Endometrium (tissue), 2 donors: ENCODE results near the gene SUPT4H1.
"Not testable (repeated sequence)": the region's sequence is repeated elsewhere in the genome, so short reads cannot be mapped to it uniquely, and the experiment has no call there.

Experiments
- FAIRE-seq: peaks from 2 replicates; lab custom pipeline; 2012; peaks lifted over from hg19 to GRCh38; lab: Jason Lieb, UNC
- donor health status: control.
- donor health status: control.

SUPT4H1 gene

DNA sequence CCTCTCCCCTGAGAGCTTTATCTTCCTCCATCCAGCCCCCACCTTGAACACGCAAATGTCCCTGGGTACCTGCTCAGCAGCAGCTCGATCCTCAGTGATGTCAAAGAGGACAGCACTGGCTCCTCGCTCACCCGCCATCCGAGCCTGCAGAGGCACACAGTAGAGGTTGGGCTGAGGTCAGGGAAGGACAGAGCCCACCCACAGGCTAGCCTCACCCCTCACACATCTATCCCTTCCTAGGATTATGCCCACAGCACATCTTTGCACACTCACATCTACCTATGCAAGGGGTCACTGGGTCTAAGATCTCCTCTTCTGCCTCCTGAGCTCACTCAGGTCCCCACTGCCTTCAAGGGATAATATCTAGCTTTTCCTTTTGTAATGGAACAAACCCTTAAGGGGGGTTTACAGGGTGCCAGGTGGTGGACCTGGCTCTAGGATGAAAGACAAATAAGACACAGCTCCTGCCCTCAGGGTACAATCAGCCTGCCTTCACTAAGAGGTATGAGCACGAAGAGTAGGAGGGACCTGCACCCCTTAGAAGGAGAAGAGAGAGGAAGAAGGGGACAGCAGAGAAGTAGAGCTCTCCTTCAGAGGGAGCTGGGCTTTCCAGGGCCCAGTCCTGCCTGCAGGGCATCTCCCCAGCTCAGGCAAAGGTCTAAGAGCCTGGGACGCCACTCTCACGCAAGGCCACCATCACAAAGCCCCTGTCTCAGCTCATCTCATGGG lies 11.6 kb upstream of the SUPT4H1 start:
- no peak for FAIRE-seq

DNA sequence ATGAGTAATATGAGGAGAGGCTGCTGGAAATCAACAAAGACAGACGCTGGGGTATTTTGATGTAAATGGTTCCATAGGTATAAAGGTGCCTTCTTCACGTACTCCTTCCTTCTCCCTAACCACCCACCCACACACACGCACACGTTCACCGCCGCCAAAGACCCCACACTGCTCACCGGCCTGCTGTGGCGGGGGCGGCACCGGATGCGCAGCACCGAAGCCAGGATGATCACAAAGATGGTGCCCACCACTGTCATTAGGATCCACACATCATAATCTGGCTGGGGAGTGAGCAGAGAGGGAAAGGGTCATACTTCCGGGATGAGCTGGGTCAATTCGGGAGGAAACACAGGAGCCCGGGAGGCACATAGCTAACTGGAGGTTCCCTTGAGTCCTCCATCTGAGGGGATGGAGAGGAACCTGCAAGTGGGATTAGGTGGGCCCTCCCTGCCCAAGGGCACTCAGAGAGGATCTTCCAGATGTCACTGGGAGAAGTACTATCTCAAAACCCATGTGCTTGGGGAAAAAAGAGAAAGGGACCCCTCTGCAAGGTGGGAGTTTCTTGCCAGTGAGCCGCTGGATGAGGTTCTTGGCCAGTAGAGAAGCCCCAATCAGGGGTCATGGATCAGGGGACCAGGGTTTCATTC lies 10.5 kb upstream of the SUPT4H1 start:
- no peak for FAIRE-seq

DNA sequence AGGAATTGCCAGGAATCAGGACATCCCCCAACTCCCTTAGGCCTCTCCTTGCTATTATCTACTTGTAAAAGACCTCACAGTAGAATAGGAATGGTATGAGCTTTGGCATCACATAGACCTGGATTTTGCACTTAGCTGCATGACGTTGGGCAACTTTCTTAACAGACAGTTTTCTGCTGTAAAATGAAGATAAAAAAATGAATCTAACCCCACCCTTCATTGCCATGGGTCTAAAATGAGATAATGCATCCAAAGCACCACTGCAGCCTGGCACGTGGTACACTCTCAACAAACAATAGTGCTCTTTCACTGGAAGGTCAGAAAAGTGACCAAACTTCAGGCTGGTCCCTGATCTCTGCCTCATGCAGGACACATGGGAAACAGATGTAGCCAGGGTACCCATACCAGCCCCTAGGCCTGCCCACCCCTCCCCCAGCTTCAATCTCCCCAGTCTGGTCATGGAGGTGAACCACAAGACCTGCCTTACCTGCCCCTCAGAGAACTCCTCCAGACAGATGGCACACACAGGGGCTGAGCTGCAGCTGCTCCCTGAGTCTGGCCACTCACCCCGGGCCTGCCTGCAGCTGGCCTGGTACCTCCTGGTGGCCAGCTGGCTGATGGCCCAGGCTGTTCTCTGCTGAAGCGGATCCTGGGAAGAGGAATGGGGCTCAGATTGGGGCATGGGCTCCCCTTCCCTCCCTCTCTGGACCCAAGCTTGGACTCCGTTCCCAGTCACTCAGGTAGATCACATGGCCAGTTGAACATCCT lies 8.5 kb upstream of the SUPT4H1 start:
- no peak for FAIRE-seq

DNA sequence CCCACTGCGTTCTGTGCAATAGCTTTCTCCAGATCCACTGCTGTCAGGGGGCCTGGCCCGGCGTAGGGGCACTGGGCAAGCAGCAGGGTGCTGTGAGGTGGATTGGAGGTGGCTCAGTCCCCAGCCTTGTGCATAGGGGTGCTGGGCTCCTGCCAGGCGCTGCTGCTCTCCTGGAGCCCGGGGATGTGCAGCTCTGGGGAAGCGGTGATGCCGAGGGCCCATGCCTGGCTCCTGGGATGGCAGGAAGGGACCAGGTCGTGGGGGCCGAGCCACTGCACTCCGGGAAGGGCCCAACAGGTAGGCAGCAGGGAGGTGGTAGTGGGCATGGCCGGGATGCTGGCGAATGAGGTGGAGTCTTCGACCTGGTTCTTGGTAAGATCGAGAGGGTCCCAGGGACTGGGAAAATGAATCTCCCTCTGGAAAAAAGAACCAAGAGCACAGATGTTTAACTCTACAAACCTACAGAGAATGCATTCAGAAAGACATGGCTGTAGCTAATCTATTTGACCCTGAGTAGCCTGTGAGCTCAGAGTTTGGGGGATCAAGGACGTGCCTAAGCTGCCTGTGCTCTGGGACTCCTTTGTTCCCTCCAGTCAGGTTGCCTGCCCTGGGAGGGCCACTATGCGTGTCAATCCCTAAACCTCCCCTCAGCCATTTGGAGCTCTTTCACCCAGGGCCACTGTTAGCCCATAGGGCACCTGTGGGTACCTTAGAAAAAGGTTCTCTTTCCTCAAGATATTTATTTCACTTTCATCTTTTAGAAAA lies 6.6 kb upstream of the SUPT4H1 start:
- FAIRE-seq = no peak

DNA sequence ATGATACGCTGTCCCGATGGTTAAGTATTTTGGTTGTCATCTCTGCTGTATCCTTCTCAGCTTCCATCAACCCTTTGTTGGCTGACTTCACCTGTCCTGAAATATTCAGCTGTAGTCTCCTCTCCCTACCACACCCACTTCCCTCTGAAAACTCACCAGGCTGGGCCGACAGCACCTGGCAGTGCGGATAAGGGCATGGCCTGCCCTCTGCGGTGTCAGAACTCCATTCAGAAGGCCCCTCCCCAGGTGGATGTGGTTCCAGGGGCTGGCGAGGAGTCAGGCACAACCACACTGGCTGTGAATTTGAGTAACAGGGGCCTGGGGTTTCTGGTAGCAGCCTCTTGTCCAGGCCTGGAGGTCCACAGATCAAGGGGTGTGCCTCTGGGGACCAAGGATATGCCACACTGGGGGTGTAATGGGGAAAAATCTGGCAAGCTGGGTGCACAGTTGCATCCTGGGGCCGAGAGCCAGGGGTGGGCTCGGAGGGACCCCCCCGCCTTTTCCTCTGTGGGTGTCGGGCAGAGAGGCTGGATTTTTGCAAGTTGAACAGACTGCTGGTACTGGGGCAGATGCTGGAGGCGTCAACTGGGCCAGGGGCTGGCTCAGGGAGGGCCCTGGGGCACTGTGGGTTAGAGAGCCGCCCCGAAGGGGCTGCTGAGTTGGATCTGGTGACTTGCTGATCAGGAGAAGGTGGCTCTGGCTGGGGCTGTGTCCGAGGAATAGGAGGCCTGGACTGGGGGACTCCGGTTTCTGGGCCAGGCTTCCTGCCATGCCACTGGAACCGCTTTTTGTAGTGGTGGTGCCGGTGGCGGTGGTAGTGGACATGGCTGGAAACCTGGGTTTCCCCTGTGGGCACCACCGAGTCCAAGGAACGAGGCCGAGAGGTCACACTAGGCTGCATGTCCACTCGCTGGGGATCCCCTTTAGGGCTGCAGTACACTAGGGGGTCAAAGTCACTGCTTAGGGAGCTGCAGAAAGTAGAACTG lies 5.6 kb upstream of the SUPT4H1 start:
- FAIRE-seq = no peak

DNA sequence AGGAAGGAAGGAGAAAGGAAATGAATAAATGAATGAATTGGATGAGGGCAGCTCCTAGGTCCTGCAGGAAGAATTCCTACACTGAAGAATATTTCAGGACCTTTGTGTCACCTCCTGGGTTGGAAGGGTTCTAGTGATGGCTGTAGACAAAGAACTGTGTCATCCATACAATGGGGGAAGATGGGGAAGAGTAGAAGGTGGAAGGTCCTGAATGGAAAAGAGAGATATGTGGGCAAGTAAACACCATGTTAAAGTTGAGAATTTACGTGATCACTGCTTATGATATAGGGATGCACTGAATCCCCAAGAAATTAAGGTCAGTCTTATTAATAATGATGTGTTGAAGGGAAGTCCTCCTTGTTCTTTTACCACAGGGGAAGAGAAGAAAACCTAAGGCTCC lies 4.2 kb upstream of the SUPT4H1 start:
- FAIRE-seq = no peak

DNA sequence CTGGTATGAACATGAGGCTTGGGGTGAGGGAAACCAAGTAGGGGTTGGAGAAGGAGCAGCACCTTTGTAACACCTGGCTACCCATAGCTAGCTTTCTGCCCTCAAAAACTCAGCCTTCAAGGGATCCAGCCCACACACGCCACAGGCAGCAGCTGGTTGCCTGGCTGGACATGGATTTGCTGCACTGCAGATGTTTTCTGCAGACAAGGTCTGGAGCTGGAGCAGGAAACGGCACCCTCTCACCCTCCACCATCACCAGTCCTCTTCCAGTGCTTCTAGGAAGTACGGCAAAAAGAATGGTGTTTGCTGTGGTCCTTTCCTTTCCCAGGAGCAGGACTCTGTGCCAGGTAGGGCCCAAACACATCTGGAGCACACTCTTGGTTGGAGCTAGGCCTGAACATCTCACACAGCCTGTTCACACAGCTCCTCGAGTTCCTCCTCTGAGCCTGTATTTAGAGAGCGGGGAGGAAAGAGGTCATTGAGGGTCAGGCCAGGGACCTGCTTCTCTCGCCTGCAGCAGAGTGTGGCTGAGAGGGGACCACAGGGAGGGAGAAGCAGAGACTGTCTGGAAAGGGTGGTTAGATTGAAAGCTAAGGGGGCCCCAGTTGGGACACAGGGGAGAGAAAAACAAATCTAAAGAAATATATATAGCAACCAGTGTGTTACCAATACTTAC lies 2.7 kb upstream of the SUPT4H1 start:
- FAIRE-seq = no peak

DNA sequence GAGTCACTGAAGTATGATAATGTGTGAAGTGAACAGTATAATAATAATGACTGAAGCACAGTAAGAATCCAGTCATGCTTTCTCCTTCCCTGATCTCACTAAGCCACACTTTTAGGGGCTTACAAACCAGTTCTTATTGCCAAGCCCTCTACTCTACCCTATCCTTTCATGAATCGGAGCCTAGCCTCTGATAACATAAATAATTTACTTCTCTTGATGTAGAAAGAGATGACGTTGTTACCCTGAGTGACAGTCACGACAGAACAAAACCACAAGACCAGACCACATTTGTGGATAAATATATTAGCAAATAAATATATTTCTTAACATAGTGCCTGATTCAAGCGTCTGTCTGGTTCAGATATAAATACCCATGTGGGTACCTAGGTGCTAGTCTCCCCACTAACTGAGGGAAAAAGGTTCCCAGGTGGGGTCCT lies 1.4 kb upstream of the SUPT4H1 start:
- FAIRE-seq = no peak

DNA sequence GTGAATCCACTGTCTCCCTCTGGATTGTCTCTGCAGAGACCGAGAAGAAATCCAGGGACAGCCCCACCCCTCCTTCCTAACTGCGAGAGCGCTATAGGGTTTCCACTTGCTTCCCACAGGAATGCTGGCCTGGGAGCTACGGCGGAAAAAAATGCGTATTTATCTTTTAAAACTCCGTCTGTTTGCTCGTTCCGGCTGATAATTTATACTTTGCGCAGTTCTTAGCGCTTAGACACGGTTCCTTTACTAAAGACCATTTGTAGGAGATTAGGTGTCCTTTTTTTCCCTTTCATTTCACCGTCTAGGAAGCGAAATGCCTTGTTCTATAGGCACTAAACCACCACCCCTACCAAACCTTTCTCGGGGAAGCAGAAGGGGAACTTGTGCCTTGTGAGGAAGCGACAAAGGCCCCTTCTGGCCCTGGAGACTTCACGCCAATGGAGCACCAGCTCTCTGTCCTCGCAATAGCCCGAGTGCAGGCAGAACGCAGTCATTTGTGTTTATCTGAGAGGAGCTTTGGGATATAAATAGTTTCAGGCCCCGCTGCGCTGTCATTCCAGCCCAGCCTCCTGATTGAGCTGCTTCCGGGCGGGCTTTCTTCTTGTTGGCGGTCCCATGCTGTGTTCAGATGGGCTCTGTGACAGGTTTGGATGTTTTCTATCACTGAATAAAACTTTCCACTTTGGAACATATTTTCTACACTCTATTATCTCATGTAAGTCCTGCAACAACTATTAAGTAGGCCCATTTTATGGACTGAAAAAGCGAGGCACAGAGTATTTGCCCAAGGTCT lies 791 bp upstream of the SUPT4H1 start:
- FAIRE-seq = no peak

DNA sequence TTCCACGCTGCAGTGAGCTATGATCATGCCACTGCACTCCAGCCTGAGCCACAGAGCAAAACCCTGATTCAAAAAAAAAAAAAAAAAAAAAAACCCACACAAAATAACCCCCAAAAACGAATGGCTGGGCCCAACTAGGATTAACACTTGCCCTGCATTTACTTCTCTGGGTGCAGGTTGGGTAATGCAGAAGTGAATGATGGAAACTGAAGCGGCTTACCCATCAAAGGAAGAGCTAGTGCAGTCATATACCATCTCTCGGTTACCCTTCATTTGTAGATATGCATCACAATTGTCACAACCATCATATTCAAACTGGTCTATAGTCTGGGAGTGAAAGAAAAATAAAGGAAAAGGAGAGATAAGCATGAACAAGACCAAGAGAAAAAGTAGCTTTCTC lies 819 bp downstream of the SUPT4H1 start:
- no peak for FAIRE-seq

DNA sequence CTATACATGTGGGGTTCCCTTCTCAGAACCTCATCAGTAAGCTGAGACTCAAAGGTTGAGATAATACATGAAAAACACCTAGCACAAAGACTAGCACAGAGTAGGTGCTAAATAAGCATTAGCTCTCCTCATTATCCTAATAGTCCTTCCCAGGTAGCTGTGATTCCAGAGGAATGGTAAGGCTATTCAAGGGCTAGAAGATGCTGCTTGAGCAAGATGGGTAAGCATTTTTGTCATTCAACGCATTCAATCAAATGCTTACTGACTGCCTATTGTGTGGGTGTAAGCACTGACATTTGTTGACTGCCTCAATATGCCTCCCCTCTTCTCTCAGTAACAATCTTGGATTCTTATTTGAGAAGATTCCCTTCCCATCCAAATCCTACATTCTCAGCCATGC lies 4.0 kb downstream of the SUPT4H1 start:
- no peak for FAIRE-seq

DNA sequence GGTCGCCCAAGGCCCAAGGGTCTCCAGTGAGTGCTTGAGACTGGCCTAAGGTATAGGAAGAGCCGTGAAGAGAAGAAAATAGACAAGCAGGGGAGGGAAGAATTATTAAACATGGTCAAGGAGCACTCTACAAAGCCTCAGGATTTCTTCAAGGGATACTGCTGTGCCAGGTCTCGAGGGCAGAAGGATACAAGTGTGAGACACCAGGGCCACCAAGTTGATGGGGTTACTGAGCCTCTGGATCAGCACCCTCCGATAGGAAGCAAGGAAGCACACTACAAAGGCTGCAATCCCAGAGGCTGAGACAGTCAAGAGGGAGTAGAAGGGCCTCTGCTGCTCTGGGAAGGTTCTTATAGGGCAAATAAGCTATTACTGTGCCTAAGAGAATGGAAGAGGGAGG lies 6.5 kb downstream of the SUPT4H1 start:
- no peak for FAIRE-seq

DNA sequence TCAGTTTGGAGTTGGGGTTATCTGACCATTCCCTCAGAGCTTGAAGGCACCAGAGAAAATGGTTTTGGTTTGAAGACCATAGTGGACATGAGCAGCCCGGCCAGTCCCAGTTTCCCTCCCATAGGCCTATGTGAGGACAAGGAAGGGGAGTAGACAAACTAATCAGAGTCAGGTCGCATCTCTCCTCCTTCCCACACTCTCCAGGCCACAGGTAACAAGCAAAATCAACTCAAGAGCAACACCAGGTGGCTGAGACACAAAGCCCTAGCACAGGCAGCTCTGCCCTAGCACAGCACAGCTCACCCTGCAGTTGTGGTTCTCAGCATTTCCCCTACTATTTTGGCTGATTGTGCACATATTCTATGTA lies 7.2 kb downstream of the SUPT4H1 start:
- no peak for FAIRE-seq

DNA sequence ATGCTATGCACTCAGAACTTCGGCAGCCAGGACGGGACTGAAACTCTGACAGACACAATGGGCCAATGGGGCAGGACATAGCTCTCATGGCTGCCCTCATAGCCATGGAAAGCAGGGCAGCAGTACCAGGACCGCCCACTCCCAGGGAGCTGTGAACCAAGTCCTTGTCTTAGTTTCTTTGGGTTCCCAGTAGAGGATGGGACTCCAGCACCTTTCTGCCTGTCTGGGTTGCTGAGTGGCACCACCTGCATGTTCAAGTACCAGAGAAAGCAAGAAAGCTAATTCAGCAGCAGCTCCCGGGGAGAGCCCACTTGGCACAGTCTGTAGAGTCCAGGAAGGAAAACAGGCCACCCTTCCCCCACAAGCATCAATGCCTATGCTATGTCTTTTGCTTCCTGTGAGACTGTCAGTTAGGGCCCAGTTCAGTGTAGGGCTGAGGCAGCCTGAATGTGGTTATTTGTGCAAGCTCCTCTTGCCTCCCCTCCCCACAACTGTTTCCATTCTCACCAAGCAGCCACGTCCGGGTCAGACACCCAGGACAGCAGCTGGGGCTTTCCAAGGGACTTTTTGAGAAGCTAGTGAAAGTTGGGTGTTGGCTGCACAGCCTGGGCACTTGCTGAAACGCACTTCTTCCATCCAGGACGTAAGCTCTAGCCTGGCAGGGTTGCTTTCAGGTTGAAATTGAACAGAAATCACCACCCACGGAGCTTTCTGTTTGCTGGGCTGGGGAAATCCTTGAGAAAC lies 7.8 kb downstream of the SUPT4H1 start:
- FAIRE-seq = no peak

DNA sequence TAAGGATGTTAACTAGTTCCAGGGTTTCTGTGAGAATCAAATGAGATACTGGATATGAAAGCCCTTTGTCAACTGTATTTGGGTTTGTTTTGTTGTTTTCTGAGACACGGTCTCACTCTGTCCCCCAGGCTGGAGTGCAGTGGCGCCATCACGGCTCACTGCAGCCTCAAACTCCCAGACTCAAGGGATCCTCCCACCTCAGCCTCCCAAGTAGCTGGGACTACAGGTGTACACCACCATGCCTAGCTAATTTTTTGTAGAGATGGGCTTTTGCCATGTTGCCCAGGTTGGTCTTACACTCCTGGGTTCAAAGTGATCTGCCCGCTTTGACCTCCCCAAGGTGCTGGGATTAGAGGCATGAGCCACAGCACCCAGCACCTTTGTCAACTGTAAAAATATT lies 8.9 kb downstream of the SUPT4H1 start:
- no peak for FAIRE-seq

DNA sequence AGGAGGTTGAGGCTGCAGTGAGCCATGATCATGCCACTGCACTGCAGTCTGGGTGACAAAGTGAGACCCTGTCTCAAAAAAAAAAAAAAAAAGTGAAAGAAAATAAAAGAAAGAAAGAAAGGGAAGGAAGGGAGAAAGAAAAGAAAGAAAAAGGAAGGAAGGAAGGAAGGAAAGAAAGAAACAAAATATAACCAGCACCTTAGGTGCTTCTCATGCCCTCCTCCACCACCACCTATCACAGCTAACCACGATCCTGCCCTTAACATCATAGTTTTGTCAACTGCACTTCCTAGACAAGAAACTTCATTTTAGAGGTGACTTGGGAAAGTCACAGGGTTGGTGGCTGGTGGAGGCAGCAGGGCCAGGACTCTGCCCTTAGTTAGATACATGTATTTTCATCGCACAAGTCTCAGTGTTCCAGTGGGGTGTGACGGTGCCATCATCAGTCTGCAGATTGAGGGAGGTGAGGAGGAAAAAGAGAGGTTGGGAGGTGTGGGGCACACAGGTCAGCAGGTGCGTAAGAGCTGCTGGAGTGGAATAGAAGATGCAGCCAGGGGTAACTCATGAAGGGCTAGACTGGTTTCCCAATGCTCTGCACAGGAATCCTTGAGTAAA lies 10.0 kb downstream of the SUPT4H1 start:
- FAIRE-seq = no peak

DNA sequence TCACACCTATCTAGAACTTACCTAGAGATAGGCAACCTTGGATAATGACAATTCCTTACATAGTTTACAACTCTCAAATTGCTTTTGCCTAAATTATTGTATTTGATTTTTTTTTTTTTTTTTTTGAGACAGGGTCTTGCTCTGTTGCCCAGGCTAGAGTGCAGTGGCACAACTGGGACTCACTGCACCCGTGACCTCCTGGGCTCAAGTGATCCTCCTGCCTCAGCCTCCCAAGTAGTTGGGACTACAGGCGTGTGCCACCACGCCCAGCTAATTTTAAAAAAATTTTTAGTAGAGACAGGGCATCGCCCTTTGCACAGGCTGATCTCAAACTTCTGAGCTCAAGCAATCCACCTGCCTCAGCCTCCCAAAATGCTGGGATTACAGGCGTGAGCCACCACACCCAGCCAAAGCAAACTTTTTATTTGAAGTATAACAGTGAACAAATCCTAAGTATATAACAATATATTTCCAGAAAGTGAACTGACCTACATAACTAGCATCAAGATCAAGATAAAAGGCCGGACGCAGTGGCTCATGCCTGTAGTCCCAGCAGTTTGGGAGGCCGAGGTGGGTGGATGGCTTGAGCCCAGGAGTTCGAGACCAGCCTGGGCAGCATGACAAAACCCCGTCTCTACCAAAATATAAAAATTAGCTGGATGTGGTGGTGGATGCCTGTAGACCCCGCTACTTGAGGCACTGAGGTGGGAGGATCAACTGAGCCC lies 10.7 kb downstream of the SUPT4H1 start:
- FAIRE-seq = not testable (repeated sequence)

DNA sequence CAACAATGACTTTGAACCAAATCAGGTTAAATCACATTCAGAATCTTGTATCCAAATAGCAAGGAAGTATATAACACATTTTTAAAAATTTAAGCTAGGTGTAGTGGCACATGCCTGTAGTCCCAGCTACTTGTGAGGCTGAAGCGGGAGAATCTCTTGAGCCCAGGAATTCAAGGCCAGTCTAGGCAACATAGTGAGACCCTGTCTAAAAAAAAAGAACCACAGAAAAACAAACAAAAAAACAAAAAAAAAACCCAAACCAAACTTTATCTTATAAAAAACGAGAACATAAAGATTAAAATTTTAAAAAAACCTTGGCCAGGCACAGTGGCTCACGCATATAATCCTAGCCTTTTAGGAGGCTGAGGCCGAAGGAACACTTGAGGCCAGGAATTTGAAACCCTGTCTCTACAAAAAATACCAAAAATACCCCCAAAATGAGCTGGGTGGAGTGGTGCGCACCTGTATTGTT lies 11.6 kb downstream of the SUPT4H1 start:
- no peak for FAIRE-seq
